HG02759 (cell line): ENCODE measurements around the gene VPS51.

Experiments
- ATAC-seq: cut with Tn5 transposase; IDR thresholded peaks from one replicate; pipeline ENCODE4 v1.9.1; 2021; ENCODE audit warnings: mild to moderate bottlenecking, moderate library complexity; ENCODE audit not compliant: unreplicated experiment

The VPS51 gene

DNA sequence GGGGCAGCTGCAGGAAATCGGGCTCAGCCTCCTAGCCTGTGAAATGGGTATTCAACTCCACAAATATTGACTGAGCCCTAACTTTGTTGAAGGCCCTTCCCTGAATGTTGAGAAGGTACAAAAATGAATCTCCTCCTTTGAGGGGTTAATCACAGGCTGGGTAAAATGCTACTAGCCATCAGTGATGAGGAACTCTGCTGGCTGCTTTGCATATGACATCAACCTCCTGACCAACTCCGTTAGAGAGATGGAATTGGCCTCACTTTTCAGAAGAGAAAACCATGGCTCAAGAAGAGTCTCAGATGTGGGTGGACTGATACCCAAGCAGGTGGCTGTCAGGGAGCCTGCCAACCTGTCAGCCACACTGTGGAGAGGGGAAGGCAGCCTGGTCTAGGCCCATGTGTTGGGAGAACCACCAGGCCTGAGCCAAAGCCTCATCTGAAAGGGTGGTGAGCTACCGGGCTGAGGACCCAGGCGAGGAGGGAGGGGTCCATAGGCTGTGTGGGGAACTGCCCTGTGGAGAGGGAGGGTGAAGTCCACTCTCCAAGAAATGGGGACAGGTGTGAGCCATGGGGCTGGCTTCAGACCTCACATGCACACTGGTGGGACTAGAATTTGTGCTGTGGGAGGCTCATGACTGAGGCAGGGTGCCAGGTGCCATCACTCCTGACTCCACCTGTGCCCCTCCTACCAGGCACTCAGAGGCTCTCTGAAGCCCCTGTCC is 23.9 kb upstream of the VPS51 start:
- no peak for ATAC-seq

DNA sequence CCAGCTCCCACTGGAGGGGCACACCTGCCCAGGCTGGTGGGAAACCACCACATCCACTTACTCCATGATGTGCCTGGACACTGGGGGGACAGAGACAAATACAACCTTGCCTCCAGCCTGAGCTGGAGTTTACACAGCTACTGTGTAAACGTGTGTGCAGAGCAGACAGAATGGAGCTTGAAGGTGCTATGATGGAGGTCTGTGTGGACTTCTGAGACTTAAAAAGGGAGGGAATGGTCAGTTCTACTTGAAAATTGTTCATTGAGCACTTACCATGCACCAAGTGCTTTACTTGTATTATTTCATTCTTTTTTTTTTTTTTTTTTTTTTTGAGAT is 23.4 kb upstream of the VPS51 start:
- no peak for ATAC-seq

DNA sequence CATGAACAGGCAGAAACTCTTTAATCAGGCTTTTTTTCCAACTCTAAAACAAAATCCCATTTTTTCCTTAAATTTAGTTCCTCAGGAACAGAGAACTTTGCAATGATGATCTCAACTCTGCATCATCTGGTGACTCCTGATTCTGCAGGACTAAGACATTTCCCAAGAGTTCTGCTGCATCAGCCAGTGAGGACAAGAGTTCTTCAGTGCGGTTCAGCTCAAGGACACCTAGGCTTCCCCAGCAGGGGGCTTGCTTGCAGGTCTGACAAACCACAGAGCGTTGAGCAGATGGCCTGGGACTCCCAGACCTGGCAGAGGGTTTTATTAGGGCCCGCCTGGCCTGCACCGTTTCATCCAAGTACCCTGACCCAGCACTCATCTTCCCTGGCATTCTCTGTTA is 18.6 kb upstream of the VPS51 start:
- ATAC-seq: no peak

DNA sequence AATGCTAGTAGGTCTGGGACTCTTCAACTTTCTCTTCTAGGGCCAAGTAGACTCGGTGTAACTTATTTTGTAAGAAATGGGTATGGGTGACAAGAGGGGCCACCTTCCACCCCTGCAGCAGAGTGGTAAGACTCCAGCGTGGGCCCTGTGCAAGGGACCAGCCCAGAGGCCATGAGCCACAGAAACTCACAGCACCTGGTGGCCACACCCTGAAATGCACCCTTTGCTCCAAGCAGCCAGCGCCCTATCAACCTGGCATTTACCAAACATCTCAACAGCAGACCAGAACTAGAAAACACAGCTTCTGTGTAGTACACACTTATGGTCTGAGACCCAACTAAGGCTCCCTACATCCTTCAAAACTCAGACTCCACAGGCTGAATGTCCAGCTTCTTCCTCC is 17.9 kb upstream of the VPS51 start:
- ATAC-seq: no peak

DNA sequence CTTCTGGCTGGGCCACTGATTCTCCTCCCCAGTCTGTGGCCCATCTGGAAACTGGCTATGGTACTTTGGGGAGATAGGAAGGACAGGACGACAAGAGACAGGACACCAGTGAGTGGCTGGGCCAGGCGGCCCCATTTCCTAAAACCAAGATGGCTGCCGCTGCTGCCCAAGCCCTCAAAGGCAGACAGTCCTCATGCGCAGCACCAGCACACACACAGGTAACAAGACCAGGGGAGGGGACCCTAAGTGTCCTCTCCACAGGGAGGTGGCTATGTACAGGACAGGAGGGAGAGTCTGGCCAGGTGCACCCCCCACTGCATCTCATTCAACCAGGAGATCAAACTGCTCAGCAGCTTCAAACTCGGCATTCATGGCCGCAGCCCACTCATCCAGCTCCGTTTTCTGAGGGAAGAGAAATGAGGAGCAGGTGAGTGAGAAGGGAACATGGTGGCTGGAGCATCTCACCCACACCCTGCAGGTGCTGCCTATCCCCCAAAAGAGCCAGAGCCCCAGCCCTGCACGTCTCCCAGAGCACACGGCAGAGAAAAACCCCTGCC is 17.1 kb upstream of the VPS51 start:
- ATAC-seq: no peak

DNA sequence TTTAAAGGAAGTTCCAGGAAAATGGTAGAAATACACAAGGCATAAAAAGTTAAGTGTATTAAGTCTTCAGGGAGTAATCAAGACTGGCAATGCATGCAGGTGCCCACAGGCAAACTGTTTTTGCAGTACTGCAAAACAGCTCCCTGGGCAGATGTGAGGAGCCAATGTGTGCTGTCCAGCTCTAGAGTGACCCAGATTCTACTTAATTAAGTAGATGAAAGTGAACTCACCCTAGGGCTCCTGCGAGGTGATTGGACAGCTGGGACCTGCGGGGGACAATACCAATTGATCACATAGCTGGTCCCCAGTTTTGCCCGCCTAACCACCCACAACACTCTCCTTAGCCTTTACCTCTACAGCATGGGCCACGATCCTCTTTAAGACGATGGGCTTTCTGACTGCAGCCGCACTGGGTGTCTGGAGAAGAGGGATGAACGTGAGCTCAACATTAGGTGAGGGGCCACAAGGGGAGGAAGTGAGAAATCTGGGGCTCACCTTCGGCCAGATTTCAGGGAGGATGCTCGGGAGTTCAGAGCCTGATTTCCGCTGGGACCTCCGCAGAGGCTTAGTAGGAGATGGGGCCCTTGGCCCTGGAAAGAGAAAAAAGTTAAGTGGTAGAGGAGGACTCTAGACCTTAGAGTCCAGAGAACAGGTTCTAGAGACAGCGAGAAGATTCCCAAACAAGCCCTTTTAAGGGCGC is 12.7 kb upstream of the VPS51 start:
- ATAC-seq: peak; percentile 17

DNA sequence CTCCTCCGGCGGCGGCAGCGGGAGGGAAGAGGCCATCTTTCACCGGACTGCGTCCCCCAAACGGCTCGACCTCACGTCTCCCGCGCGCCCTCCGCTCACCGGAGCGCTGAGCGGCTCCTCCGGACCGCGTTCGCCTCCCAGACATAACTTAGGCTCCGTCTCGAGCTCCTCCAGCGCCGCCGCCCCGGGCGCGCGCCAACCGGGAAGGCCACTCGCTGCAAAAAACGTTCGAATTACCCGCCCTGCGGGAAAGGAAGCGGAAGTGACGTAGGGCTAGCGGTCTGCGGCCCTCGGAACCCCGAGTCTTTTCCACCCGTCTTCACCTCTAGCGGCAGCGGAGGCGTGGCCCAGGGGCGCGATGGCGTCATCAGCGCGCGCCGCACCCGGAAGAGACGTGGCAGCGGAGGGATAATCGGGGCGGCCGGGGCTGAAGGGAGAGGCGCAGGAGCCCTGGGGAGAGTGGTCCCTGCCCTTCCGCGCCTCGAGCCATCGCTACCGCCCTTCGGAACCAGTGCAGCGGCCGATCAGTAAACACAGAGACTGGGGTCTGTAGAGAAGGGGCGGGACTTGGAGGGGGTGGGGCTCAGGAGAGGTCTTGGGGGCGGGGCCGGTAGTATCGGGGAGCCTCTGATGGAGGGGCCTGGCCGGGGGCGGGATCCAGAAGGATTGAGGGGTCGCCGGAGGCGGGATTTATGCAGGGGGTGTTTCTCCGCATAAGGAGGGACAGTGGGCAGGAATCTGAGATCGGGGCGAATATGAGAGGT is 12.0 kb upstream of the VPS51 start, which contains the start of the genes CDCA5 and ZFPL1:
TSS of gene CDCA5 (minus strand) at position 207 of the 764 bp plus-strand sequence. CDS start at position 145, 62 bp downstream.
TSS of gene ZFPL1 (plus strand) at position 389 of the 764 bp plus-strand sequence. CDS start 477 bp downstream, outside the sequence.
- ATAC-seq: peak; percentile 84

DNA sequence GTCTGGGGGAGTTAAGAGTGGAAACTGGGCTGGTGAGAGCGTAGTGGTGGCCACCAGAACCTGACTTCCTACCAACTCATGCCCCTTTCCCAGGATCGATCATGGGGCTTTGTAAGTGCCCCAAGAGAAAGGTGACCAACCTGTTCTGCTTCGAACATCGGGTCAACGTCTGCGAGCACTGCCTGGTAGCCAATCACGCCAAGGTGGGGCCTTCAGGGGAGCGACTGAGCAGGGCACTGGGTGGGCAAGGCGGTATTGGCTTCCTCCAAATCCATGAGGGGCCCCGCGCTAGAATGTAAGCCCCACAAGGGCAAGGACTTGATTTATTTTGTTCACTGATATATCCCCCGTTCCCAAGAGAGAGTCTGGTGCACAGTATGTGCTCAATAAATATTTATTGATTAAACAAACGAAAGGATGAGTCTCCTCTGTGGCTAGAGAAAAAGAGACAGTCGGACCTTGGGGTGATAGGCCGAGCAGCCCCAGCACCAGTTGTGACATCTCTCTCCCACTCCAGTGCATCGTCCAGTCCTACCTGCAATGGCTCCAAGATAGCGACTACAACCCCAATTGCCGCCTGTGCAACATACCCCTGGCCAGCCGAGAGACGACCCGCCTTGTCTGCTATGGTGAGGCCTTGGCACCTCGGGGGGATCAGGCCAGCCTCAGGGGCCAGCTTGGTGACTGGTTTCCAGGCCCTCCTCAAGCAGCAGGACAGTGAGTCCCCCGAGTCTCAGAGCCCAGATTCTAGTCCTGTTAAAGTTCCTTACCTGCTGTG is 11.2 kb upstream of the VPS51 start:
- no peak for ATAC-seq

DNA sequence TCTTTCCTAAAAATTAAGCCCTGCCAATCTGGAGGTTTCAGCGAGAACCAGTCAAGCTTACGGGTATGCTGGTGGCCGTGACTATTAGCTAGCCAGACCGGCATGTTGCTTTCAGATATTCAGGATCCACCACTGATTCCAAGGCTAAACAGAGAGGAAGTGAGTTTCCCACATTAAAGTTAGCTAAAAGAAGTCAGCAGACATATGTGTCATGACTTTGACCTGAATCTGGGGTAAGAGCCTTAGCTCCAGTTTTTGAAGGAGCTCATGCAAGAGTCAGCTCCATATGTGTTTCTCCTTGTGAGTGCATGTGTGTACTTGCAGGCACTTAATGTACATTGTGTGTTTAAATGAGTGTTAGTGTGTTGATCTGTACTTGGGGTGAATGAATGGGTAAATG is 10.6 kb upstream of the VPS51 start:
- no peak for ATAC-seq

DNA sequence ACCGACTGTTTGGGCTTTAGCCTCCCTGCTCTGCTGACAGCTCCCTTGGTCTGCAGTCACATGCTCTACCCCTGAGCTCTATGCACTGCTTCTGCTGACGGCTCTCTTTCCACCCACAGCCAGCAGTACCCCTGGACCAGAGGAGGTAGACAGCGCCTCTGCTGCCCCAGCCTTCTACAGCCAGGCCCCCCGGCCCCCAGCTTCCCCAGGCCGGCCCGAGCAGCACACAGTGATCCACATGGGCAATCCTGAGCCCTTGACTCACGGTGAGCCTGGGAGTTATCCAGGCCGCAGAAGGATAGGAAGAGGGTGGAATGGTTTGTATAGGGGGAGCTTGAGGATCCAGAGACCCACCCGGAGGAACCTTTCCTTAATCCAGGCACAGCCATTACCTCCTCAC is 9.2 kb upstream of the VPS51 start:
- no peak for ATAC-seq

DNA sequence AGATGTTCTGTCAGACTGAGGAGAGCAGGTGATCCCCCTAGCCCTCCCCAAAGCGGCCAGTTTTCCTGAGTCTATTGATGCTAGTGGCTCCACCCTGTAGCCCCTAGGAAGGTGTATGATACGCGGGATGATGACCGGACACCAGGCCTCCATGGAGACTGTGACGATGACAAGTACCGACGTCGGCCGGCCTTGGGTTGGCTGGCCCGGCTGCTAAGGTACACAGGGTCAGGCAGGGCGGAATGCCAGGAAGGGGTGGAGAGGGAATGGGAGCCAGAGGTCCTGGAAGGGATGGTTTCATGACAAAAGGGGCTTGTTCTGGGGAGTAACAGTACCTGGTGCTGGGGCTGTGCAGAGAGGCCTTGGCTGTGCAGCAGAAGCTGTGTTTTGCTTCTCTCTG is 8.8 kb upstream of the VPS51 start:
- no peak for ATAC-seq

DNA sequence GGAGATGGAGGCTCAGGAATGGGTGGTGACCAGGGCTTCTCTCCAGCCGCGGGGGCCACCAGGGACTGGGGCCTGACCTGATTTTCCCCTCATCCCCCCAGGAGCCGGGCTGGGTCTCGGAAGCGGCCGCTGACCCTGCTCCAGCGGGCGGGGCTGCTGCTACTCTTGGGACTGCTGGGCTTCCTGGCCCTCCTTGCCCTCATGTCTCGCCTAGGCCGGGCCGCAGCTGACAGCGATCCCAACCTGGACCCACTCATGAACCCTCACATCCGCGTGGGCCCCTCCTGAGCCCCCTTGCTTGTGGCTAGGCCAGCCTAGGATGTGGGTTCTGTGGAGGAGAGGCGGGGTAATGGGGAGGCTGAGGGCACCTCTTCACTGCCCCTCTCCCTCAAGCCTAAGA is 8.2 kb upstream of the VPS51 start:
- no peak for ATAC-seq

DNA sequence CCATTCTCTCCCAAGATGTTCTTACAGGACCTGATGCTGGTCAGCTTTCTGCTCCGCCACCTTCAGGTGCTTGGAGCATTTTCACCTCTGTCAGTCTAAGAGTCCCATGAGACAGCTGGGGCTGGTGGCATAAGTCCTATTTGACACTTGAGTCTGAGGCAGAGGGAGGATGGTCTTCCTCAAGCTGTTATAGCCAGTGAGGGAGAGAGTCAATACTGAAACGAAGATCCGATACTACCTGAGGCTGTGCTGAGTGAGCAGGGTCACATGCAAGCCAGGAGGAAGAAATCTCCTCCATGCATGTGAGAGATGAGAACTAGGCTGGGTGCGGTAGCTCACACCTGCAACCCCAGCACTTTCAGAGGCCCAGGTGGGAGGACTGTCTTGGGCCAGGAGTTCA is 6.4 kb upstream of the VPS51 start:
- ATAC-seq: no peak

DNA sequence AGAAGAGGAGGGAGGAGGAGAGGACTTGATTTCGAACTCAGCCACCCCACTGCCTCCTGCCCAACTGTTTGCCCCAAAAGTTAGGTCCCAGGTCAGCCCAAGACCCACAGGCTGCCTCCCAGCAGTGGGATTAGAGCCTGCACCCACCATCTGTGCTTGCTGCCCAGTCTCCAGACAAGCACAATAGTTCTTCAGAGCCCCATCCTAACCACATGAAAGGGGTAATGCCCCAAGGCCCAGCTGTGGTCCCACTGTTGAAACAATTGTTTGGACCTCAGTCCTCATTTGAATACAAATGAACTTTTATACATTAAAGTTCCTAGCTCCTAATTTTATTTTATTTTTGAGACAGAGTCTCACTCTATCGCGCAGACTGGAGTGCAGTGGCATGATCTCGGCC is 5.4 kb upstream of the VPS51 start:
- ATAC-seq: no peak

DNA sequence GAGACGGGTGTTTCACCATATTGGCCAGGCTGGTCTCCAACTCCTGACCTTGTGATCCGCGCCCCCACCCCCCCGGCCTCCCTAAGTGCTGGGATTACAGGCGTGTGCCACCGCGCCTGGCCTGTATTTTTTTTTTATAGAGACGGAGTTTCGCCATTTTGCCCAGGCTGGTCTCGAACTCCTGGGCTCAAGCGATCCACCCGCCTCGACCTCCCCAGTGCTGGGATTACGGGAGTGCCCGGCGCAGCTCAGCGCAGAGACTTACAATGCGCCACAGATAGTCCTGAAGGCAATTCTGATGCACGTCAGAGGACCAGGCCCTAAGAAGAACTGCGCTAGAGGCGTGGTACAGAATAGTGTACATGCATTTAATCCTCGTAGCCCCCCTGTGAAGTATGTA is 587 bp upstream of the VPS51 start:
- no peak for ATAC-seq

DNA sequence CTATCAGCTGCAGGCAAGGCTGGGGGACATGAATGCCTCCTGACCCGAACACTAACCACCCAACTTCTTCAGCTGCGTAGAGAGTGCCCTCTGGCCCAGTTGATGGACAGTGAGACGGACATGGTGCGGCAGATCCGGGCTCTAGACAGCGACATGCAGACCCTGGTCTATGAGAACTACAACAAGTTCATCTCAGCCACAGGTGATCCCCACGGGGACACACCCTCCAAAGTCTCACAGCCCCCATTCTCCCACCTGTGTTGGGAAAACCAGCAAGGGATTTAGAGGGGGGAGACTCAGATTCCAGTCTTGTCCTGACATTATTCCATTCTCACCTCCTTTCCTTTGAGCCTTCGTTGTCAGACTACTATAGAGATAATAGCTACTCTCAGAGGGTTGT is 912 bp downstream of the VPS51 start:
- no peak for ATAC-seq

DNA sequence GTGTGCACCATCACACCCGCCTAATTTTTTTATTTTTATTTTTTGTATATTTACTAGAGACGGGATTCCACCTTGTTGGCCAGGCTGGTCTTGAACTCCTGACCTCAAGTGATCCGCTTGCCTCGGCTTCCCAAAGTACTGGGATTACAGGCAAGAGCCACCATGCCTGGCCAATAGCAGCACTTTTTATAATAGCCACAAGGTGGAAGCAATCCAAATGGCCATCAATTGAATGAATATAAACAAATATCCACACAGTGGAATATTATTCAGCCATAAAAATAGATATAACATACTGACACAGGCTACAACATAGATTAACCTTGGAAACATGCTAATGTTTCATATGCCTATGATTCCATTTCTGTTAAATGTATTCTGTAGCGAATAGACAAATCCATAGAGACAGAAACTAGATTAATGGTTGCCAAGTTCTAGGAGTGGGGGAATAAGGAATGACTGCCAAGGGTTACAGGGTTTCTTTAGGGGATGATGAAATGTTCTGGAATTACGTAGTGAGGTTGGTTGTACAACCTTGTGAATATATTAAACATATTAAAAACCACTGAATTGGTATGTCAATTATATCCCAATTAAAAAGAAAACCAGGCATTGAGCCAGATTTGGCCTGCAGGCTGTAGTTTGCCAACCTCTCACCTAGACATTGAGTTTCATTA is 4.8 kb downstream of the VPS51 start:
- no peak for ATAC-seq

DNA sequence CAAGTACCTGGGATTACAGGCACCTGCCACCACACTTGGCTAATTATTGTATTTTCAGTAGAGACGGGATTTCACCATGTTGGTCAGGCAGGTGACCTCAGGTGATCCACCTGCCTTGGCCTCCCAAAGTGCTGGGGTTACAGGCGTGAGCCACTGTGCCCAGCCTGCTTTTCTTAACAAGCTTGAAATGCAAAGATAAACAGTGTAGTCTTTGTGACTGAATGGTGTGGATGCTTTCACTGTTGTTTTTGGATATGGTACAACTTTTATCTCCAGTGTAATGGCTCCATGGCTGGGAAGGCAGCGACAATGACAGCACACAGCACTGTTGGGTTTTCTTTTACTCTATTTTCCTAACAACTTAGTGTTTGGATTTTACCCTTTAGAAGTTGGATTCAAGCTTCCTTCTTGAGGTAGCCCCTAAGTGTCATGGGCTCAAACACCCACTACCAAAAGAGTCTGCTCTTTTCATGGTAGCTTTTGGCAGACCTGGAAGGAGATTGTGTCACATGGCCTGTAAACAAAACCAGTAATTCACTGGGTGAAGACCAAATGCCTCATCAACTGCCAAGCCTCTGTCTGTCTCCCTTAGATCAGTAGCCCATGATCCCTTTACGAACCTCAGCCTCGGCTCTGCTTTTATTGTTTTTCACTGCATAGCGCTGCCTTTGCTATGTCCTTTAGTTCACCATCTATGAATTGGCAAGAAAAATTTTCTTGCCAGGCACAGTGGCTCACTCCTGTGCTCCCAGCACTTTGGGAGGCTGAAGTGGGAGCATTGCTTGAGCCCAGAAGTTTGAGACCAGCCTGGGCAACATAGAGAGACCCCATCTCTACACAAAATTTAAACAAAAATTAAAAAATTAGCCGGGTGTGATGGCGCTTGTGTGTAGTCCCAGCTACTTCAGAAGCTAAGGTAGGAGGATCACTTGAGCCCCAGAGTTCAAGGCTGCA is 6.4 kb downstream of the VPS51 start:
- ATAC-seq: no peak

DNA sequence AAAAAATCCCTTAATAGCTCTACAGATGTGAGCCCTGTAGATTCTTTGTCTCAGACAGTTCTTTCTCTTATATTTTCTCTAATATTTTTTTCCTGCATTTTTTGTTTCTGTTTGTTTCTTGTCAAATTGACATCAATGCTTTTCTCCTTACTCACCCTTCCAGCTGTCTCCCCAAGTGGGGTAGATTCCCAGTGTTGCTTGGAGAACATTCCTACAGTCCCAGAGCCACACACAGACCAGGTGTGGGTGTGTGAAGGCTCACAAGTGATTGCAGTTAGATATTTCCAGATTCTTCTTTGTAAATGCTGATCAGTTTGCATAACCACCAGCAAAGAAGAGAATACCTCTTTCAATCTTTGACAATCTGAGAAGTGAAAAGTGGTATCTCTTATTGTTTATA is 7.5 kb downstream of the VPS51 start:
- ATAC-seq: no peak
